ENCODE measurements around the gene FOXRED2.
A peak's percentile ranks its signal among the peaks of the same experiment; 100 is the strongest.

The FOXRED2 gene

DNA sequence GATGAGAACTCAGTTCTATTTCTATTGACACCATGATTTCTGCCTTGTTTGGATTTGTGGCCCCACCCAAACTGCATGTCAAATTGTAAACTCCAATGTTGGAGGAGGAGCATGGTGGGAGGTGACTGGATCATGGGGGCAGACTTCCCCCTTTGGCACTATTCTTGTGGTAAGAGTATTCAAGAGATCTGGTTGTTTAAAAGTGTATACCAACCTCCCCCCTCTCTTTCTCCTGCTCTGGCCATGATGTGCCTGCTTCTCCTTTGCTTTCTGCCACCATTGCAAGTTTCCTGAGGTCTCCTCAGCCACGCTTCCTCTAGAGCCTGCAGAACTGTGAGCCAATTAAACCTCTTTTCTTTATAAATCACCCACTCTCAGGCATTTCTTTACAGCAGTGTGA, 7.9 kb upstream of the FOXRED2 start:
- DNase-seq (ENCODE audit: low read depth in 2 of 2) = no peak

DNA sequence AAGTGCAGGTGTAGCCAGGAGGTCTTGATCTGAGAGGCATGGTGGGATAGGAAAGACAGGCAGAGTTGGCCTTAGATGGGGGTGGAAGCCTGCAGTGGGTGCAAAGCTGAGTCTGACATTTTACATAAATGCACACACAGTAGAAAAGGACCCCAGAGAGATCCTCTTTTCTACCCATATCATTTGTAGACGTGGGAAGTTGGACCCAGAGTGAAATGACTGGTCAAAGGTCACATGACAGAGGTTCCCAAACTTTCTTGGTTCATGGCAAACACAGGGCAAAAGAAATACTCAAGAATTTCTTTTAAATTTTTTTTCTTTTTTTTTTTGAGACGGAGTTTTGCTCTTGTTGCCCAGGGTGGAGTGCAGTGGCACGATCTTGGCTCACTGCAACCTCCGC, 6.2 kb upstream of the FOXRED2 start:
- DNase-seq (ENCODE audit: low read depth in 2 of 2) = no peak

DNA sequence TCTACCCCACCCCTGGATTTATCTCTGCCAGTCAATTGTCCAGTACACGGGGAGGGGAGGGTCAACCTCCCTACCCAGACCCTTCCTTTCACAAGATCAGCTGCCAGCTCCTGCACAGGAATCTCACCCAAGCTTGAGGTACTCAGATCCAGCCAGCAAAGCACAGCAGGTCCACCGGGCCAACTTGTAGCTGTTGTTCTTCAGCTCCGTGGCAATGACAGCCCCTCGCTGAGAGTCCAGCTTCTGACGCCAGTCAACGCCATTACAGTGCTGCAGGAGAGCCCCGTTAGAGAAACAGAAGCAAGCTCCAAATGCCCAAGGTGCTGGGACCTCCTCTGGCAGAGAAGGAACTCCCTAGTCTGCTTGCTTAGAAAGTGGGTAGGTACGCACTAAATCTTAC, 5.5 kb upstream of the FOXRED2 start:
- DNase-seq (ENCODE audit: low read depth in 2 of 2) = no peak

DNA sequence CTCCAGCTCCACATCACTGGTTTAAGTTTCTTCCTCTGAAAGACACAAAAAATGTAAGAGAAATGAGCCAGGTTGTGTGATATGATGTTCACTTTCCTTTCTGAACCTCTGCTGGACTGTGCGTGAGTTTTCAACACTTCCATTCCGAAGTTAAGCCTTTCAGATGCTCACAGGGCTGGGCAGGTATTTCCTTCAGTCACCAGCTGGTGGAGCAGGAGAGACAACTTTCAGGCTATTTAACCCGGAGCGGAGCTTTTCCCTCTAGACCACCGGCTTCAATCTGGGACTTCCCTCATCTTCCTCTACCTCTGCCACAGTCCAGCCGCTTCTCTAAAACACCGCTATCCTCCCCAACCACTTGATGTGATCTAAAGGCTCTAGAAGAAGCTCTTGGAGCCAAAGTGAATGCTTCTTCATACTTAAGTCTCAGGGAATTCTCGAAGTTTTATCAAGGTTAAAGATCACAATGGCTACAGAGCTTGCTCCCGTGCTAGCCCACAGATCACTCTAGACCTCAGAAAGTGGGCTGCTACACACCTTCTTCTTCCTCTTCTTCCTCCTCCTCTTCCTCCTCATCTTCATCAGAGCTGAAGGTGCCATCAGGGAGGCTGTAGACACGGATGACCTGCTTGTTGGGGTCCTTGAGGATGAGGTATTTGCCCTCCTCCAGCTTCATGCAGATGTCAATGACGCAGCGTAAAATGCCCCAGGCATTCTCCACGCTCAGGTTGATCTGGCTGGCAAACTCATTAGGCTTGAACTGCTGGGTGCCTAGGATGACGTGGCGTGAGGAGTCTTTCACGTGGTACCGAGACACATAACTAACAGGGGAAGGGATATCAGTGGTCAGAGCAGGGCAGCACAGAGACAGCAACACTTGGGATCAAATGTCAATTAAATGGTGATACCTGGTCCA, 4.4 kb upstream of the FOXRED2 start:
- no peak for DNase-seq (ENCODE audit: low read depth in 2 of 2)

DNA sequence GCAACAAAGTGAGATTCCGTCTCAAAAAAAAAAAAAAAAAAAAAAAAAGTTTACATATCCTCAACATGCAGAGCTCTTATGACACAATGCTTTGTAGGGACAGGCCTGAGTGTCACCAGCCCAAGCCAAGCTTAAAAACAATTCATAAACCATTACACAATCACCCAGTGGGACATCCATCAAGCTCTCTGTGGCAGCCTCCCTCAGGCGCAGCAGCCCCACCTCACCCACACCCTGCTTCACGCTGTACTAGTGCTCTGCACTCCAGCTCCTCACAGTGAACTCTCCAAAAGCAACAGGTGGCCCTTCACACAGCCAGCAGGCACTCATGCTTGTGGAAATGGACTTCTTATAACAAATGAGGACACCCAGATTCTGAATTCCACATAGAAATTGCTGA, 3.5 kb upstream of the FOXRED2 start:
- DNase-seq (ENCODE audit: low read depth in 2 of 2) = no peak

DNA sequence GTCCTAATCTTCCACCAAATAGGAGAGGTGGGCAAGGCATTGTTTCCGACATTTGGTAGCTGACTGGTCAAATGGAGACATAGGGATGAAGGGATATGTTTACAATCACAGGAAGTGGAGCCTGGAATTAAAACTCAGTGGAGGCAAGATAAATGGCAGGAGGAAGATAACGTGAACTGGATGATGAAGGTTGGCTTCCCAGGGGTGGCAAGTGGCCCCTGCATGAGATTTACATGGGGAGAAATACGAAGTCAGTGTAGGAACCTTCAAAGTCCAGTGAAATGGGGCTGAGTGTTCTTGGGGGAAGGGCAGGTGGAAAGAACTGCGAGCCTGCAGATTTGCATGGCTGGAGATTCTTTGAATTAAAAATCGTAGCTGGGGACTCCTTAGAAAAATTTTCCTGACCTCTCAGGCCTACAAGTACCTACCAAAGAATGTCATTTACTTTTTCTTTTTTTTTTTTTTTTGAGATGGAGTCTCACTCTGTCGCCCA, 724 bp upstream of the FOXRED2 start:
- no peak for DNase-seq (ENCODE audit: low read depth in 2 of 2)

DNA sequence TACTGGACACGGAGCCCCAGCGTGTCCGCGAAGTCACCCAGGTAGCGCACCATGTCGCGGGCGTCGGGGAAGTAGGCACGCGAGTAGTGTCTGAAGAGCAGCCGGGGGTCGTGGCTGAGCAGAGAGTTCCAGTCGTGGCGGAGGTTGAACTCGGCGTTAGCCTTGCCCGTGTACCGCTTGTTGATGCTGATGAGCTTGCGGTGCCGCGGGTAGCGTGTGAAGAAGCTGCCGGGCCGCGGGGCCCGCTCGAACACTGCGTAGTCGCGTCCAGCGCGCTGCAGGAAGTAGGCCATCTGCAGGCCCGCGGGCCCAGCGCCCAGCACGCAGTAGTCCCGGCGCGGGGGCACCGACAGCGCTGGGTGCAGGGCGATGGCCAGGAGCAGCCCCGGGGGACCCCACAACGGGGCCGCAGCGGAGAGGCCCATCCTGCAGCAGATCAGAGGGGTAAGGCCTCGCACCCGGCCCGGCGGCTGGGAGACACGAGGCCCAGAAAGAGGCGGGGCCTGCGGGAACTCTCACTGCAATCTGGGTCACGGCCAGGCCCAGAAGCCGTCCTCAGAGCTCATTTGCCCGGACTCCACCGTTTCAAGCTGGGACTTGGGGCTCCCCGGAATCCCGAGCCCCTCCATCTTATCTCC, 723 bp downstream of the FOXRED2 start:
- no peak for DNase-seq (ENCODE audit: low read depth in 2 of 2)

DNA sequence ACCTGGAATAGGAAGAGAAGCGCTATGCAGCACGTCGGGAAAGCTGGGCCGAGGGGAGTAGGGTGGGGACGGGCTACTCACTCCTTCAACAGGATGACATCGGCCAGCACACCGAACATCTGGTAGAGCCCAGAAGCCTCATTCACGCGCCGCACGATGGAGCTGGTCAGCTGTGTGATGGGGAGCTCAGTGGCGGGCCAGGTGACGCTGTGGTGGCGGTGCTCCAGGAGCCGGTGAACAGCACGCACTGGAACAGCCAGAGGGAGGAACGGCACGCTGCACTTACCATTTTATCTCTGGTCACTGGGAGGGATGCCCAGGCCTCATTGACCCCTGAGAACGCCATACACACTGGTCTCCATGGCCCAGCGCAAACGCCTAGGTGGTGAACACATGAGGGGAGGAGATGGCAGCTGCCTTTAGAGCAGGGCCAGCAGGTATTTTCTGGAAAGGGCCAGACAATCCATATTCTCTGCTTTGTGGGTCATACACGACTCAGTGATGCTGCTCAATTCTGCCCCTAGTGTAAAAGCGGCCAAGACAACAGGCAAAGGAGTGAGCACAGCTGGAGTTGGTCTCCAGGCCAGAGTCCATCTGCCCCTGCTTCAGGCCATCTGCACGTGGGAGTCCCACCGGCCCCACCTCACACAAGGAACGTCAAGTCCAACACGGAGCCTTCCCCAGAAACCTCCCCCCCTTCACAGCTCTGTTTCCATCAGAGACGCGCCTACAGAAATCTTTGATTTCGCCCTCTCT, 8.8 kb downstream of the FOXRED2 start:
- no peak for DNase-seq (ENCODE audit: low read depth in 2 of 2)

DNA sequence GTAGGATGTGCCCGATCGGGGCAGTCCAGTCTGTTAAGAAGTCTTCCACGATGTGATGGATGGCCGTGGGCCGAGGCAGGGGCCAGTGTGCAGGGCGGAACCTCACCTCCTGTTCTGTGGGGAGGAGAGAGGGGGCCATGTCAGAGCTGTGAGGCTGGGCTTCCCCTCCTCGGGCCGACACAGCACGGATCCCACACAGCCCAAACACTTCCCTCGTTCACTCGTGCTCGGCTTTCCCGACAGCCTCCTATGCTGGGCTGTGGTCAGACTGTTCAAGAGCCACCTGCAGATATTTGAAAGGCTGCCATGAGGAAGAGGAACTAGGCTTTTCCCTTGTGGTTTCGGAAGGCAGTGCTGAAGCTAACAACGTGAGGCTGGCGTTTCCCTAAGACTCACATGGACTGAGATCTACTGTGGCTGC, 13.1 kb downstream of the FOXRED2 start:
- no peak for DNase-seq (ENCODE audit: low read depth in 2 of 2)

DNA sequence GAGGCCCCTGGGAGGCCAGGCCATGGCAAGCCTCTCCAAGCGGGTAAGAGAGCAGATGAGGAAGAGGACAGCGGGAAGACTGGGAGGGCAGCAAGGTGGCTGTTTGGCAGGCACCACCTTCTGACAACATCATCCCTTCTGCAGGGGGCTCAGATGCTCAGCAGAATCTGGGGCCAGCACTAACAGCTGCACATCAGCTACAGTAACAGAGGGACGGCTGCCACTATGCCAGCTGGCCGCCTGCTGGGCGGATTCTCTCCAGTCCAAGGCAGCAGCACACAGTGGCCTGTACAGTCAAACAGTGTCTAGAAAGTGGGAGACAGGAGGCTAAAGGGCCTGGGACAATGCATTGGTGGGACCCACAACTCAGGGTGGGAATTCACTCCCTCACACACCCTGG, 14.7 kb downstream of the FOXRED2 start:
- DNase-seq (ENCODE audit: low read depth in 2 of 2) = no peak

DNA sequence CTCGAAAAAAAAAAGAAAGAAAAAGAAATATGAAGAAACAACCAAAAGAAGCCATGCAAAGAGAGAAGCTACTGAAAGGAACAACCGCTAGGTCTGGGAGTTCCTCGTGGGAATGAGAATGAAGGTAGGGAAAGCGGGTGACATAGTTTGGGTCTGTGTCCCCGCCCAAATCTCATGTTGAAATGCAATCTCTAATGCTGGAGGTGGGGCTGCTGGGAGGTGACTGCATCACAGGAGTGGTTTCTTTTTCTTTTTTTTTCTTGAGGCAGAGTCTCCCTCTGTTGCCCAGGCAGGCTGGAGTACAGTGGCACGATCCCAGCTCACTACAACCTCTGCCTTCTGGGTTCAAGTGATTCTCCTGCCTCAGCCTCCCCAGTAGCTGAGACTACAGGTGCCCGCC, 15.7 kb downstream of the FOXRED2 start:
- DNase-seq (ENCODE audit: low read depth in 2 of 2) = no peak

DNA sequence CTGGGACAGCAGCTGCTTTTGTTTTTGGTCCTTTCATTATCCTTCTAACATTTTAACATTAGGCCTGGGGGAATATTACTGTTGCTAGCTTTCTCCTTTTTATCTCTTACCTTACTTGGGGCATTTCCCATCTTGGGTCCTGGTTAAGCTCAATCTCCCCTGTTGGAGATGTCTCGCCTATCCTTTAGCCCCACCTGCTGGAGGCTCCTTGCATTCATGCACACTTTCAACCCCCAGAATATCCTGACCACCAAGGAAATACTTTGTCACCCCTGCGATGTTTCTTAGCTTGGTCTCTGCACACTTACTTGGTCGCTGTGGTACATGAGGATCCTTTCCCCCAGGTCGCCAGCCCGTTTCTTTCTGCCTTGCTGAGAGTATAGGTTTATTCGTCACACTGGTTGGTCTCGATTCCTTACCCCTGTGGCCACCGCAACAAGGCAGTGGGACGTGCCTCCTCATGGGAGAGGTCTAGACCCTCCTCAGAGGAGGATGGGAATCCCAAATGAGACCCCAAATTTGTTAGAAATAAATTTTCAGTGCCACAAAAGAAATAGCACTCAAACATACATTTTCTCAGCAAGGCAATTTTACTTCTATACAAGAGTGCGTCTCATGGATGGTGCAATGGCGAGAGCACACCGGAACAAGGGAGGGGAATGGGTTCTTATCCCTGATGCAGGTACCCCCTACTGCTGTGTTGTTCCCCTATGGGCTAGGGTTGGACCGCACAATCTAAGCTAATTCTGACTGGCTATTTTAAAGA, 20.0 kb downstream of the FOXRED2 start:
- peak in 1 of 2 donors; percentile 45 for DNase-seq (ENCODE audit: low read depth in 2 of 2)

DNA sequence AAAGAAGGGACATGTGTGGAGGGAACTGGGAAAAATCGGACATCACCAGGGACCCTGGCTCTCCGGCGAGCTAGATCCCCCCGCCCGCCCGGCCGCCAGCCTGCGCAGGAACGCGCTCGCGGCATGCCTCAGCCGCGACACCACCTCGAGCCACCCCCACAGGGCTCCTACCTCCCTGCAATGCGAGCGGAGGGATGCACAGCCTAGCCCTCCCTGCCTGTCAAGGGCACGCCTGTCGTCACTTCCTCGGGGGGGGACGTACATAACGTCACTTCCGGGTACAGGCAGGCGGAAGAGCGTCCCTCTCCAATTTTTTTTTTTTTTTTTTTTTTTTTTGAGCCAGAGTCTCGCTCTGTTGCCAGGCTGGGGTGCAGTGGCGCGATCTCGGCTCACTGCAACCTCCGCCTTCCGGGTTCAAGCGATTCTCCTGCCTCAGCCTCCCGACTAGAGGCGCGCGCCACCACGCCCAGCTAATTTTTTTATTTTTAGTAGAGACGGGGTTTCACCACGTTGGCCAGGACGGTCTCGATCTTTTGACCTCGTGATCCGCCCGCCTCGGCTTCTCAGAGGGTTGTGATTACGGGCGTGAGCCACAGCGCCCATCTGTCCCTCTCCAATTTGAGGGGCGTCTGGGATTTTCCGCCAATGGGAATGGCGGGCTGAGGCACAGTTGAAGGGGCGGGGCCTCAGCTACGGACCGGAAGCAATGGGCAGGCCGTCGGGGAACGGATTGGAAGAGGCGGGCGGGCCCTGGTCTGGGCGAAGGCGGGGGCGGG, 25.3 kb downstream of the FOXRED2 start, which contains the start of gene TXN2:
TXN2 (minus strand) TSS at position 248 of the 776 bp plus-strand sequence. CDS start 803 bp downstream, outside the sequence.
- peak; percentile 90 to 93 for DNase-seq (ENCODE audit: low read depth in 2 of 2)

DNA sequence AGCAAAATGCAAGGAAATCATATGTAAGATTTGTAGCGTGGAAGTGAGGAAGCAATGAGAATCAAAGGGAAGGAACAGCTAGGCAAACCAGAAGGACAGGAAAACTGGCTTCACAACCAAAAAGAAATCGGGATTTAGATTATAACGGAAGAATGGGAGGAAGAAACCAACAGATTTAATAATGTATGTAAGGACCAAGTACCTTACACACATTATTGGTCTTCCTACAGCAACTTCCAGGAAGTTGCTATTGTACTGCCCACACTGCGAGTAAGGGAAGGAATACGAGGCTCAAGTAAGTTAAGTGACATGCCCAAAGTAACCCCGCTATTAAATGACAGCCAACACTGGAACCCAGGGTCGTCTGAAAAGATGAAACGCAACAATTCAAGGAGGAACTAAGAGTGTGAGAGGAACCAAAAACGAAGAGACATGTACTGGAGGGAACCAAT, 25.9 kb downstream of the FOXRED2 start:
- no peak for DNase-seq (ENCODE audit: low read depth in 2 of 2)

DNA sequence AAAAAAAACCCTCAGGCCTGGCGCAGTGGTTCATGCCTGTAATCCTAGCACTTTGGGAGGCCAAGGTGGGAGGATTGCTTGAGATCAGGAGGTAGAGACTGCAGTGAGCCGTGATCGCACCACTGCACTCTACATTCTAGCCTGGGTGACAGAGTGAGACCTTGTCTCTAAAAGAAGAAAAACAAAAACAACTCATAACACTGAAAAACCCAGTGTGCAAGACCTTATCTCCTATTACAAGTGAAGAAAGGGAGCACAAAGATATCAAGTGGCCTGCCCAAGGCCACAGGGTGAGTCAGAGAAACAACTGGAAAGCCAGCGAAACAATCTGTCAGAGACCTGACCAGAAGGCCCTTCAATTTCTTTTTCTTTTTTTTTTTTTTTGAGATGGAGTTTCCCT, 27.9 kb downstream of the FOXRED2 start:
- no peak for DNase-seq (ENCODE audit: low read depth in 2 of 2)

DNA sequence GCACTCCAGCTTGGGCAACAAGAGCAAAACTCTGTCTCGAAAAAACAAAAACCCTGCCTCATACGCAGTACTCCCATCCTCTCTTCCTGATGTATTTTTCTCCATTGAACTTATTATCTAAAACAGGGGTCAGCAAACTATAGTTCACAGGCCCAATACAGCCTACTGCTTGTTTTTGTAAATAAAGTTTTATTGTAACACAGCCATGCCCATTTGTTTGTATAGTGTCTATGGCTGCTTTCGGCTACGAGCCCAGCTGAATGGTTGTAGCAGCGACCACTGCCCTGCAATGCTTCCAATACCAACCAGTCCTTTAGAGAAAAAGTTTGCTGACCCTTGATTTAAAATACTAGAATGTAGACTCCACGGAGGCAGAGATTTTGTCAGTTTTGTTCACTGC, 31.5 kb downstream of the FOXRED2 start:
- no peak for DNase-seq (ENCODE audit: low read depth in 2 of 2)

DNA sequence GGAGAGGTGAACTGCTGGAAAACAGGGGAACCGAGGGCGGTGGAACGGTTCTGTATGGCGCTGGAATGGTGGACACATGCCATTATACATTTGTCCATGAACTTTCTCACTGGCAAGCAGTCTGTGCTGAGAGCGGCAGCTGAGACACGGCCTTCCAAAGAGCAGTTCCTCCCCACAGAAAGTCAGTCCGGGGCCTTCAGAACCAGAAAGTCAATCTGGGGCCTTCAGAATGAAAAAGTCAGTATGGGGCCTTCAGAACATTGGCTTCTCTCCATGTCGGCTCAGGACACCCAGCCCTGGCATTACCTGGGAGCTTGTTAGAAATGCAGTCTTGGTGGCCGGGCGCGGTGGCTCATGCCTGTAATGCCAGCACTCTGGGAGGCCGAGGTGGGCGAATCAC, 34.2 kb downstream of the FOXRED2 start:
- DNase-seq (ENCODE audit: low read depth in 2 of 2) = no peak

DNA sequence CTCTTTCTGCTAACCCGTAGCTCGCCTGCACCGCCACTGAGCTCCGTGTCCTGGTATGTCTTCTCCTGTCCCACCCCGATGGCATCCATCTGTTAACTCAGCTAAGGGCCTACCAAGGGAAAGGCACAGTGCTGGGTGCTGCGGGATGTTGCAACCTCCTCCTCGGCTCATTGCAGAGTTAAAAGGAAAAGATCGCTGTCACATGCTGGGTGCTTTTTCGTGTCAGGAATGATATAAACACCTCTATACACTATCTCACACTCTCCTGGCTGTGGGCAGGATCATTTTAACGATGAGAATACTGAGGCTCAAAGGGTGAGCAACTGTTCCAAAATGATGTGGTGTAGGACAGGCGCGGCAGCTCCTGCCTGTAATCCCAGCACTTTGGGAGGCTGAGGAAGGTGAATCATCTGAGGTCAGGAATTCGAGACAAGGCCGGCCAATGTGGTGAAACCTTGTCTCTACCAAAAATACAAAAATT, 35.5 kb downstream of the FOXRED2 start:
- no peak for DNase-seq (ENCODE audit: low read depth in 2 of 2)

DNA sequence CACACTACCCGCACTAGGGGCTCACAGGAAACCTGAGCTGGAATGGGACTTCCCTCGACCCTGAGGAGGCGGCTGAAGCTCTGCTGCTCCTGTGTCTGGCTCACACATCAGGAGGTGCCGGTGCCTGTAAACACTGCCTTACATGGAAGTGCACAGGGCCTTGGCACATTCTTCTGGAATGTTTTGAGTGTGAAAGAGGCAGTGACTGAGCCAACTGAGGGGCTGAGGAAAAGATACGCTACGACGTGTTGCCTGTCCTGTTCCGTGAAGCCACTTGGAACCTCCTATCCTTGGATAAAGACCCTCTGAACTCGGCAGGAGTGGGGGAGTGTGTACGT, 35.9 kb downstream of the FOXRED2 start:
- no peak for DNase-seq (ENCODE audit: low read depth in 2 of 2)

DNA sequence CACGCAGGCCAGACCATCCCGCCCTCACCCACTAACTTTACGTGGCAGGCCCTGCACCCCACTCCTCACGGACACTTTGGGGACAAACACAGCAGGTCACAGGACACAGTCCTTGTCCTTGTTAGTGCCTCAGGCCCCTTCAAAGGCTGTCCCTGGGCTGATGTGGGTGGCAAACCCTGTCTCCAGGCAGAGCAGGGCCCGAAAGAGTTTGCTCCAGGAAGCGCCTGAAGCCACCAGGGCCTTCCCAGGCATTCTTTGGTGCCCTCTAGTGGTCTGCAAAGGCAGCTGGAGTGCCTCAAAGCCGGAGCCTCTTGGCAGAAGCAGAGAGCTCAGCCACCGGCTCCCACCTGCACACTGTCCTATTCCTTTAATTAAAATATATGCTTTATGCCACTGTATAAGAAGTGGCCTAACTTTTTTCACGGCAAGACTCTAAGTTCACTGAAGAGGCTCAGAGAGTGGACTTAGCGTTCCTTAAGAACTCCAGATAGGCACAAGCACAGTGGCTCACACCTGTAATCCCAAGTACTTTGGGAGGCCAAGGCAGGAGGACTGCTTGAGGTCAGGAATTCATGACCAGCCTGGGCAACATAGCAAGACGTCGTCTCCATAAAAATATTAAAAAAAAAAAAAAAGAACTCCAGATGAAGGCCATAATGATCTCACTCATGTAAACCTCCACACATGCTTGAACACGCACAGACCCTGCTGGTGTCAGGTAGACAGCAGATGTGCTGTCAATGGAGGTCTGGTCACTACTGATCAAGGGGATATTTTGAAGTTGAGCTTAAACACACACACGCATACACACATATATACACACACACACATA, 36.5 kb downstream of the FOXRED2 start:
- DNase-seq (ENCODE audit: low read depth in 2 of 2) = peak; percentile 65 to 68
